K562 (cell line): ENCODE data around the gene CD320. TPM values are rescaled to one million over a fixed set of nuclear protein-coding genes. Genes with fewer than 3 reads are reported as not detected.
A peak's percentile ranks its signal among the peaks of the same experiment; 100 is the strongest.

ENCODE experiments used
- ATAC-seq: fragments of 200-7000 bp; cut with Tn5 transposase; 3 replicates; pipeline ENCODE4 v1.9.1; 2020; ENCODE audit warnings: moderate library complexity
- BruUV-seq: library from RNA; stranded (reverse); fragments of 400-500 nt; replicated peaks from 2 replicates; lab custom pipeline; 2021; lab: Mats Ljungman, UMichigan
- CTCF ChIA-PET: fragments of 300-600 bp; formaldehyde crosslinking; extraction: SDS; loops from one replicate; lab custom pipeline; 2021; ENCODE audit warnings: low intra/inter-chr PET ratio; lab: Yijun Ruan, JAX
- POLR2A ChIA-PET: fragments of 300-600, 350-650 bp; sonication (Branson Sonifier 250); formaldehyde crosslinking; extraction: SDS; loops from one replicate; lab custom pipeline; 2021; ENCODE audit warnings: antibody characterized with exemption, inconsistent platforms; lab: Yijun Ruan, JAX
- DNase-seq, 4 experiments: peaks; one replicate each; pipeline versions ENCODE4 v3.0.0 to v3.0.0-alpha.2; 2011 to 2018; ENCODE audit warnings: low spot score in 3 of 4, mixed read lengths in 3 of 4; ENCODE audit errors: extremely low read depth in 1 of 4
- FAIRE-seq: peaks from 2 replicates; lab custom pipeline; 2011; peaks lifted over from hg19 to GRCh38; lab: Jason Lieb, UNC
- H2AFZ ChIP-seq: 2 replicates; pipeline ENCODE4 v1.6.0; 2011; ENCODE audit warnings: low read depth, low read length, control low read depth, inconsistent platforms
- H3K27ac ChIP-seq: fragments of 200-600 bp; 3 replicates; pipeline ENCODE4 v1.8.0; 2011; ENCODE audit warnings: low read depth, mild to moderate bottlenecking, control low read depth, inconsistent platforms, low read length, moderate library complexity, mixed read lengths; ENCODE audit errors: extremely low read depth
- H3K27me3 ChIP-seq, 2 experiments: fragments of 300-600 bp in 1 of 2; 2 replicates in 1 of 2; 3 replicates in 1 of 2; pipeline versions ENCODE4 v1.6.0 to v1.8.0; 2011; ENCODE audit warnings: inconsistent platforms in 2 of 2, low read length in 2 of 2, mild to moderate bottlenecking in 1 of 2, mixed read lengths in 1 of 2, moderate library complexity in 1 of 2; ENCODE audit not compliant: control insufficient read depth in 2 of 2, insufficient read depth in 2 of 2
- H3K36me3 ChIP-seq: fragments of 300-600 bp; 3 replicates; pipeline ENCODE4 v1.8.0; 2011; ENCODE audit warnings: mild to moderate bottlenecking, low read length, inconsistent platforms; ENCODE audit not compliant: control insufficient read depth, insufficient read depth
- H3K4me1 ChIP-seq, 2 experiments: fragments of 200-600 bp in 1 of 2; replicated peaks in 1 of 2; 2 replicates in 1 of 2; 3 replicates in 1 of 2; pipeline versions ENCODE4 v1.5.1 to v1.8.0; 2011; ENCODE audit warnings: inconsistent platforms in 2 of 2, low read length in 2 of 2, mild to moderate bottlenecking in 1 of 2, mixed read lengths in 1 of 2, moderate library complexity in 1 of 2; ENCODE audit not compliant: control insufficient read depth in 2 of 2, insufficient read depth in 2 of 2
- H3K4me2 ChIP-seq: 2 replicates; pipeline ENCODE4 v1.6.1; 2011; ENCODE audit warnings: low read length, control low read depth, inconsistent platforms, mixed read lengths; ENCODE audit not compliant: insufficient read depth
- H3K4me3 ChIP-seq: fragments of 200-600 bp; sonication (generic), shearing (Covaris generic); 2 replicates; pipeline ENCODE4 v1.5.1; 2016; ENCODE audit warnings: control low read depth, inconsistent platforms
- H3K79me2 ChIP-seq: fragments of 200-600 bp; 3 replicates; pipeline ENCODE4 v1.8.0; 2011; ENCODE audit warnings: low read length, inconsistent platforms; ENCODE audit not compliant: control insufficient read depth, insufficient read depth
- H3K9ac ChIP-seq, 2 experiments: 2 replicates each; pipeline versions ENCODE4 v1.6.0 to v1.6.1; 2011; ENCODE audit warnings: low read depth in 2 of 2, low read length in 2 of 2, control low read depth in 1 of 2, inconsistent platforms in 1 of 2, mild to moderate bottlenecking in 1 of 2, mixed read lengths in 1 of 2; ENCODE audit not compliant: insufficient read depth in 1 of 2
- H3K9me1 ChIP-seq: one replicate; pipeline ENCODE4 v1.6.0; 2011; ENCODE audit warnings: inconsistent platforms, mild to moderate bottlenecking, low read length, moderate library complexity; ENCODE audit not compliant: control insufficient read depth, insufficient read depth
- H3K9me3 ChIP-seq: replicated peaks from 2 replicates; pipeline ENCODE4 v1.5.1; 2011; ENCODE audit warnings: low read depth, low read length, inconsistent platforms; ENCODE audit not compliant: control insufficient read depth, insufficient read depth
- H4K20me1 ChIP-seq: replicated peaks from 2 replicates; pipeline ENCODE4 v1.6.1; 2011; ENCODE audit warnings: low read length, inconsistent platforms, mixed read lengths; ENCODE audit not compliant: control insufficient read depth, insufficient read depth
- CC2D1A ChIP-seq: fragments of 450-650 bp; IDR thresholded peaks from 2 replicates; pipeline ENCODE4 v1.6.1; 2017; ENCODE audit warnings: mild to moderate bottlenecking
- DIDO1 ChIP-seq: fragments of 450-650 bp; IDR thresholded peaks from 2 replicates; pipeline ENCODE4 v1.6.1; 2016; ENCODE audit warnings: low read depth, missing biosample characterization, missing genetic modification characterization
- NR2C1 ChIP-seq, 2 experiments: fragments of 450-650 bp; IDR thresholded peaks; 2 replicates each; pipeline ENCODE4 v1.6.1; 2017; ENCODE audit warnings: mild to moderate bottlenecking in 2 of 2, antibody characterized with exemption in 1 of 2, inconsistent platforms in 1 of 2, missing compliant biosample characterization in 1 of 2, missing genetic modification characterization in 1 of 2
- NR2C2 ChIP-seq, 2 experiments: fragments of 200-800 bp in 1 of 2; sonication (Bioruptor generic) in 1 of 2; sonication (generic) in 1 of 2; formaldehyde crosslinking in 1 of 2; IDR thresholded peaks; 2 replicates each; pipeline versions ENCODE4 v1.6.1 to v1.8.0; 2016 to 2022; ENCODE audit warnings: mild to moderate bottlenecking in 1 of 2, missing compliant biosample characterization in 1 of 2, missing genetic modification characterization in 1 of 2, missing genetic modification reagents in 1 of 2
- SRSF3 ChIP-seq: fragments of 200-400 bp; formaldehyde crosslinking; IDR thresholded peaks from 2 replicates; pipeline ENCODE4 v1.6.1; 2016; ENCODE audit warnings: mild to moderate bottlenecking, low read length, moderate library complexity; ENCODE audit not compliant: insufficient read depth
- SUPT5H ChIP-seq: fragments of 450-650 bp; IDR thresholded peaks from 2 replicates; pipeline ENCODE4 v1.6.1; 2016
- TCF7 ChIP-seq: sonication (generic); IDR thresholded peaks from 2 replicates; pipeline ENCODE4 v1.6.1; 2016; ENCODE audit warnings: antibody characterized with exemption, borderline replicate concordance
- ZNF140 ChIP-seq: fragments of 250-450 bp; sonication (Bioruptor Pico); IDR thresholded peaks from 2 replicates; pipeline ENCODE4 v1.8.0; 2021; ENCODE audit warnings: moderate library complexity, mild to moderate bottlenecking, inconsistent platforms
- ZNF445 ChIP-seq: fragments of 250-450 bp; sonication (Bioruptor Pico); IDR thresholded peaks from 2 replicates; pipeline ENCODE4 v1.4.0; 2020; ENCODE audit warnings: low read depth, mild to moderate bottlenecking, moderate library complexity
- WGBS: fragments of 100-300 bp; shearing (Covaris generic); methylation state at CpG from one replicate; pipeline ENCODE4 v1.1.6; 2016; ENCODE audit warnings: low coverage, mixed read lengths; ENCODE audit not compliant: insufficient coverage; ENCODE audit errors: missing lambda C conversion rate; 5-methylcytosine and 5-hydroxymethylcytosine counted together
- in situ Hi-C: fragments of 300-500 bp; cut with MboI; formaldehyde crosslinking; loops from 4 replicates; pipeline ENCODE4 v1.15.0; 2018; ENCODE audit warnings: inconsistent platforms, mixed read lengths
- intact Hi-C: fragments of 100-400 bp; cut with micrococcal nuclease; formaldehyde crosslinking; loops from 2 replicates; pipeline ENCODE4 v1.14.2; 2022
- polyA plus RNA-seq, 8 experiments: library from polyadenylated mRNA; depleted of rRNA in 4 of 8; stranded (reverse) in 5 of 8; unstranded in 3 of 8; fragments of >200 nt; fragmentation: Nextera tagmentation in 2 of 8; fragmentation: Illumina TruSeq in 1 of 8; extraction: Ambion mirVana in 2 of 8; extraction: Trizol in 1 of 8; gene quantifications; 2 replicates each; pipeline versions ENCODE4 v1.2.1 to v1.2.3, GENCODE V29; 2011 to 2014; ENCODE audit warnings: inconsistent platforms in 1 of 8, missing spikeins in 1 of 8
- total RNA-seq, 7 experiments: library from RNA; depleted of rRNA in 6 of 7; stranded (reverse); fragments of >200 nt in 6 of 7; fragmentation: Illumina TruSeq in 2 of 7; extraction: Trizol in 2 of 7; gene quantifications; 2 replicates each; pipeline versions ENCODE4 v1.2.1 to v1.2.3, GENCODE V29; 2011 to 2021; ENCODE audit warnings: low replicate concordance in 1 of 7
- TF ChIP-seq, protein P1 (sequence below): sonication (generic); formaldehyde crosslinking; IDR thresholded peaks from 2 replicates; pipeline ENCODE4 v1.8.0; 2022; ENCODE audit warnings: missing genetic modification reagents, mild to moderate bottlenecking, moderate library complexity, borderline replicate concordance
- TF ChIP-seq, protein P2 (sequence below): fragments of 450-650 bp; IDR thresholded peaks from 2 replicates; pipeline ENCODE4 v1.6.1; 2014; ENCODE audit warnings: low read depth, mild to moderate bottlenecking, moderate library complexity, borderline replicate concordance
- TF ChIP-seq, protein P3 (sequence below): IDR thresholded peaks from 2 replicates; pipeline ENCODE4 v1.6.1; 2011; ENCODE audit warnings: borderline replicate concordance, low read depth, mild to moderate bottlenecking, moderate library complexity, low read length; ENCODE audit not compliant: insufficient read depth, poor library complexity, severe bottlenecking
- TF ChIP-seq, protein P4 (sequence below): sonication (generic); formaldehyde crosslinking; IDR thresholded peaks from 2 replicates; pipeline ENCODE4 v1.8.1; 2022; ENCODE audit warnings: missing genetic modification reagents

The CD320 gene
- total and polyA plus RNA-seq, 9 of the 15 experiments (the other 6 are each of a cell fraction or from before 2014, with no cell fraction given), result 0.45 to 94.5 (median 34.4) TPM

DNA sequence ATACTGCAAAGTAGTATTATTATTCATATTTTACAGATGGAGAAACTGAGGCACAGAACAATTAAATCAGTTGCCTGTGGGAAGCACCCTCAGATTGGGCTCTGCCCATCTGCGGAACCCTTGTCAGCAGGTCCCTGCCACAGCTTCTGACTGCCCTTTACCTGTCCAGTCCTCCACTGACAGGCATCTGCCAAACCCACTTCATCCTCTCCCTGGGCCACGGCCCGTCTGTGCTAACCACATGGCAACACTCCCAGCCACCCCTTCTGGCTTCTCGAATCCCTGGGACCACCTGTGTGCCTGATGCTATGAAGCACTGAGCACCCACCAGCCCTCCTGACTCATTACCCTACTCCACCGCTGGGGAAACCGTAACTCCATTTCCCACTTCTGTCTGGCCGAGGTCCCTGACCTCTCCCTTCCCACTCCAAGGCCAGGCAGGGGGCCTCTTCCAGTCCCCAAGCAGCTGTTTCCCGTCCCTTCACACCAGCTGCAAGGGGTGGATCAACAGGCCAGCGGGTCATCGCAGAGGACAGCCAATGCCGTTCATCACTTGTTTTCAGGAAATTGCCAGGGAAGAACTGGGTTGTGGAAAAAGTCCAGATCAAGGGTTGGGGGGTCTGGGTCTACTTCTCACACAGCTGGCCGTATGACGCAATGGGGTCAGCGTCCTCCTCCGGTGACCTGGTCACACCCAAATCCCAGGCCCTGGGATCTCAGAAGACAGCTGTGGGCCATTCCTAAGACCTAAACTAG lies 32.4 kb upstream of the CD320 start:
- ATAC-seq, result peak; percentile 45
- Histone ChIP-seq H3K9me1 (no peaks in the 10 kb centered on the region), H3K4me1 (peaks cover 0 to 32% of the 10 kb centered on the region in 2 experiments; a peak in 3 of 5 replicates), H2AFZ (peak overlapping the region; percentile 71), H3K9ac (peak overlapping the region in 1 of 2 experiments; percentile 76; a peak in 2 of 4 replicates), H3K4me2 (no peak overlapping the region), H3K9me3 (no peaks in the 10 kb centered on the region), H3K27me3 (peaks cover 0 to 10% of the 10 kb centered on the region in 2 experiments; a peak in 3 of 5 replicates), H3K4me3 (no peak overlapping the region), H3K79me2 (no peaks in the 10 kb centered on the region), H3K27ac (no peak overlapping the region), H4K20me1 (no peaks in the 10 kb centered on the region), H3K36me3 (no peaks in the 10 kb centered on the region)
- in situ Hi-C loops, result no loop called here
- intact Hi-C loops, result no loop called here
- peak; percentile 29 for FAIRE-seq
- CTCF ChIA-PET, result no interaction called here
- DNase-seq, result peak in 2 of 4 experiments; percentile 50 to 59
- POLR2A ChIA-PET, result interaction anchor here (0.7 to 2.0 kb wide), 4 partner anchors 15 to 396 kb away, joined by 3 to 14 read pairs (median 4); partner anchors contain the start of genes NDUFA7 and RPS28
- 9% methylated on average over 15 of the region's 15 CpGs for WGBS
- BruUV-seq, result no TSS peak
- no peak for TF ChIP-seq CC2D1A
- TF ChIP-seq TCF7, result no peak
- TF ChIP-seq ZNF445 (CRISPR knock-in tag), result no peak
- no peak for TF ChIP-seq DIDO1 (tag)
- no peak for TF ChIP-seq NR2C2 (CRISPR knock-in tag; IDR thresholded peaks at IDR 0.05)
- TF ChIP-seq NR2C2 (tag; IDR thresholded peaks at IDR 0.05), result peak; percentile 17; the same call in 1 of the 2 replicates
- TF ChIP-seq, protein P1, sequence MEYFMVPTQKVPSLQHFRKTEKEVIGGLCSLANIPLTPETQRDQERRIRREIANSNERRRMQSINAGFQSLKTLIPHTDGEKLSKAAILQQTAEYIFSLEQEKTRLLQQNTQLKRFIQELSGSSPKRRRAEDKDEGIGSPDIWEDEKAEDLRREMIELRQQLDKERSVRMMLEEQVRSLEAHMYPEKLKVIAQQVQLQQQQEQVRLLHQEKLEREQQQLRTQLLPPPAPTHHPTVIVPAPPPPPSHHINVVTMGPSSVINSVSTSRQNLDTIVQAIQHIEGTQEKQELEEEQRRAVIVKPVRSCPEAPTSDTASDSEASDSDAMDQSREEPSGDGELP, result peak; percentile 80
- TF ChIP-seq, protein P2, sequence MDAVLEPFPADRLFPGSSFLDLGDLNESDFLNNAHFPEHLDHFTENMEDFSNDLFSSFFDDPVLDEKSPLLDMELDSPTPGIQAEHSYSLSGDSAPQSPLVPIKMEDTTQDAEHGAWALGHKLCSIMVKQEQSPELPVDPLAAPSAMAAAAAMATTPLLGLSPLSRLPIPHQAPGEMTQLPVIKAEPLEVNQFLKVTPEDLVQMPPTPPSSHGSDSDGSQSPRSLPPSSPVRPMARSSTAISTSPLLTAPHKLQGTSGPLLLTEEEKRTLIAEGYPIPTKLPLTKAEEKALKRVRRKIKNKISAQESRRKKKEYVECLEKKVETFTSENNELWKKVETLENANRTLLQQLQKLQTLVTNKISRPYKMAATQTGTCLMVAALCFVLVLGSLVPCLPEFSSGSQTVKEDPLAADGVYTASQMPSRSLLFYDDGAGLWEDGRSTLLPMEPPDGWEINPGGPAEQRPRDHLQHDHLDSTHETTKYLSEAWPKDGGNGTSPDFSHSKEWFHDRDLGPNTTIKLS, result no peak
- TF ChIP-seq ZNF140 (CRISPR knock-in tag), result no peak
- TF ChIP-seq, protein P3, sequence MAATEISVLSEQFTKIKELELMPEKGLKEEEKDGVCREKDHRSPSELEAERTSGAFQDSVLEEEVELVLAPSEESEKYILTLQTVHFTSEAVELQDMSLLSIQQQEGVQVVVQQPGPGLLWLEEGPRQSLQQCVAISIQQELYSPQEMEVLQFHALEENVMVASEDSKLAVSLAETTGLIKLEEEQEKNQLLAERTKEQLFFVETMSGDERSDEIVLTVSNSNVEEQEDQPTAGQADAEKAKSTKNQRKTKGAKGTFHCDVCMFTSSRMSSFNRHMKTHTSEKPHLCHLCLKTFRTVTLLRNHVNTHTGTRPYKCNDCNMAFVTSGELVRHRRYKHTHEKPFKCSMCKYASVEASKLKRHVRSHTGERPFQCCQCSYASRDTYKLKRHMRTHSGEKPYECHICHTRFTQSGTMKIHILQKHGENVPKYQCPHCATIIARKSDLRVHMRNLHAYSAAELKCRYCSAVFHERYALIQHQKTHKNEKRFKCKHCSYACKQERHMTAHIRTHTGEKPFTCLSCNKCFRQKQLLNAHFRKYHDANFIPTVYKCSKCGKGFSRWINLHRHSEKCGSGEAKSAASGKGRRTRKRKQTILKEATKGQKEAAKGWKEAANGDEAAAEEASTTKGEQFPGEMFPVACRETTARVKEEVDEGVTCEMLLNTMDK, result peak; percentile 8
- TF ChIP-seq, protein P4, sequence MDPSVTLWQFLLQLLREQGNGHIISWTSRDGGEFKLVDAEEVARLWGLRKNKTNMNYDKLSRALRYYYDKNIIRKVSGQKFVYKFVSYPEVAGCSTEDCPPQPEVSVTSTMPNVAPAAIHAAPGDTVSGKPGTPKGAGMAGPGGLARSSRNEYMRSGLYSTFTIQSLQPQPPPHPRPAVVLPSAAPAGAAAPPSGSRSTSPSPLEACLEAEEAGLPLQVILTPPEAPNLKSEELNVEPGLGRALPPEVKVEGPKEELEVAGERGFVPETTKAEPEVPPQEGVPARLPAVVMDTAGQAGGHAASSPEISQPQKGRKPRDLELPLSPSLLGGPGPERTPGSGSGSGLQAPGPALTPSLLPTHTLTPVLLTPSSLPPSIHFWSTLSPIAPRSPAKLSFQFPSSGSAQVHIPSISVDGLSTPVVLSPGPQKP (CRISPR knock-in tag), result no peak
- TF ChIP-seq NR2C1 (IDR thresholded peaks at IDR 0.05), result peak; percentile 66; the same call in 1 of the 2 replicates
- TF ChIP-seq NR2C1 (tag; IDR thresholded peaks at IDR 0.05), result peak; percentile 41; the same call in 1 of the 2 replicates
- TF ChIP-seq SRSF3, result no peak
- TF ChIP-seq SUPT5H, result no peak
